ENCODE data around the gene TNK2.
A peak's percentile ranks its signal among the peaks of the same experiment; 100 is the strongest.

TNK2 gene

DNA sequence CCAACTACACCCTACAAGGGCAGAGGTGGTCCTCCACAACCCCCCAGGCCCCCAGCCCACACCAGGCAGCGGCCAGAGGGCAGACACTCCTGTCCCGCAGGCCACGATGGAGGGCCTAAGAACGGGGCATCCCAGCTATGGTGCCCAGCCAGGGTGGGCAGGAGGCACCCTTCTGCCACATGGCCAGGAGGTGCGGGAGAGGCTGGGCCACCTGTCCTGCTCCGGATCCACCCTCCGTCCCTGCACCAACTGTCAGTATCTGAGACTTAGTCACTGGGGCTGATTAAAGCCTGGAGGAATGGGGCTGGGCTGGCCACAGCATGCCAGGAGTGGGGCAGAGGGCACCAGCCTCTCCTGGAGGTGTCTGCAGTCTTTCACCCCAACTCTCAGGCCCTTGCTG is 37.9 kb downstream of the TNK2 start:
- DNase-seq: no peak
- TF ChIP-seq, protein P1, sequence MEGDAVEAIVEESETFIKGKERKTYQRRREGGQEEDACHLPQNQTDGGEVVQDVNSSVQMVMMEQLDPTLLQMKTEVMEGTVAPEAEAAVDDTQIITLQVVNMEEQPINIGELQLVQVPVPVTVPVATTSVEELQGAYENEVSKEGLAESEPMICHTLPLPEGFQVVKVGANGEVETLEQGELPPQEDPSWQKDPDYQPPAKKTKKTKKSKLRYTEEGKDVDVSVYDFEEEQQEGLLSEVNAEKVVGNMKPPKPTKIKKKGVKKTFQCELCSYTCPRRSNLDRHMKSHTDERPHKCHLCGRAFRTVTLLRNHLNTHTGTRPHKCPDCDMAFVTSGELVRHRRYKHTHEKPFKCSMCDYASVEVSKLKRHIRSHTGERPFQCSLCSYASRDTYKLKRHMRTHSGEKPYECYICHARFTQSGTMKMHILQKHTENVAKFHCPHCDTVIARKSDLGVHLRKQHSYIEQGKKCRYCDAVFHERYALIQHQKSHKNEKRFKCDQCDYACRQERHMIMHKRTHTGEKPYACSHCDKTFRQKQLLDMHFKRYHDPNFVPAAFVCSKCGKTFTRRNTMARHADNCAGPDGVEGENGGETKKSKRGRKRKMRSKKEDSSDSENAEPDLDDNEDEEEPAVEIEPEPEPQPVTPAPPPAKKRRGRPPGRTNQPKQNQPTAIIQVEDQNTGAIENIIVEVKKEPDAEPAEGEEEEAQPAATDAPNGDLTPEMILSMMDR (IDR thresholded peaks at IDR 0.05): no peak
- peaks cover 20% of the 10 kb centered on the region for H3K4me1 Mint-ChIP-seq
- H3K4me3 Mint-ChIP-seq: no peak overlapping the region
- H3K27ac Mint-ChIP-seq: no peak overlapping the region
- no peaks in the 10 kb centered on the region for H3K27me3 Mint-ChIP-seq (ENCODE audit: low read depth, poor library complexity)
- H3K9me3 Mint-ChIP-seq: no peaks in the 10 kb centered on the region
- peaks cover 6% of the 10 kb centered on the region for H3K36me3 Mint-ChIP-seq (ENCODE audit: low read depth)

DNA sequence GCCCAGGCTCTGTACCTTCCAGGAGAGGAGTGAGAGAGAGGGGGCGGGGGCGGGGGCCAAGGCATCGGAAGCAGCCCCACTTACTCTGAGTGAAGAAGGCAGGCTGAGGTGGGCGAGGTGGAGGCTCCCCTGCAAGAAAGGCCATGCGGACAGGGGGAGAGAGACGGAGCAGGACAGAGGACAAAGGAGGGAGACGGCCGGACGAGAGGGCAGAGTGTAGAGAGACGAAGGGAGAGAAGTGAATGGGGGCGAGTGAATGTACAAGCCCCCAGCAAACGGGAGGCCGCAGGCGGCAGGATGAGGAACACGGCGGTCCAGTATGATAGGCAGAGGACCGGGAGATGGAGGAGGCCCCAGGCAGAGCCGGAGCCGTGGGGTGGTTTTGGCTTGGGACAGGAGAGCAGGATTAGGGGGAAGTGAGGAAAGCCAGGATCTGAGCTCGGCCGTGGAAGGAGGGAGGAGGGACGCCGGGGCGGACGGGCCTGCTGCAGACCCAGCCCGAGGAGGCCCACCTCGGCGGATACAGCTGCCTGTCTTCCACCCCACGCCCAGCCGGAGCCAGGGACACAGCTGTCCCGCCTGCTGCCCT is 38.8 kb downstream of the TNK2 start:
- no peak for DNase-seq
- H3K27ac Mint-ChIP-seq: peak overlapping the region; percentile 82
- no peak overlapping the region for H3K4me3 Mint-ChIP-seq
- TF ChIP-seq, protein P1 (IDR thresholded peaks at IDR 0.05): no peak
- no peaks in the 10 kb centered on the region for H3K27me3 Mint-ChIP-seq (ENCODE audit: low read depth, poor library complexity)
- peaks cover 20% of the 10 kb centered on the region for H3K4me1 Mint-ChIP-seq
- H3K9me3 Mint-ChIP-seq: no peaks in the 10 kb centered on the region
- peaks cover 8% of the 10 kb centered on the region for H3K36me3 Mint-ChIP-seq (ENCODE audit: low read depth)

DNA sequence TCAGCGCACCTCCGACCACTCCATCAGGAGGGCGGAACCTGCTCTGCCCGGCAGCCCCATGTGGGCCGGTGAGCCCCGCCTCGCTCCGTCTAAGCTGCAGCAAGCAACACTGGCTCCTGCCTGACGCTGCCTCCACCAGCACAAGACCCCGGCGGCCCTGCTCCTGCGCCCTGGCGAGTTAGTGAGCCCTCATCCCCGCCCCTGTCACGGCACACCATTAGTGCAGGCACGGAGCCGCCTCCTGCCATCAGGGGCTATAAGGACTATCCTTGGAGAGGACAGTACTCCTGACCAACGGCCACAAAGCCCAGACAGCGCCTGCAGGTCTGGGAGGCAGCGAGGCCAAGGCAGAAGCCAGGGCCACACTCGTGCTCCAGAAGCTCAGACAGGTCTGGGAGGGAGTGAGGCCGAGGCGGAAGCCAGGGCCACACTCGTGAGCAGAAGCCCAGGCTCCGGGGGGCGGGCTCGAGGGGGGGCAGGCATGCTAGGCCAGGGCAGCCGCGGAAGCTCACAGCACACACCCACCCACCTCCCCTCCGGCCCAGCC is 39.4 kb downstream of the TNK2 start:
- H3K27ac Mint-ChIP-seq: peak overlapping the region; percentile 59
- TF ChIP-seq, protein P1 (IDR thresholded peaks at IDR 0.05): no peak
- no peaks in the 10 kb centered on the region for H3K9me3 Mint-ChIP-seq
- H3K36me3 Mint-ChIP-seq (ENCODE audit: low read depth): peaks cover 8% of the 10 kb centered on the region
- H3K27me3 Mint-ChIP-seq (ENCODE audit: low read depth, poor library complexity): no peaks in the 10 kb centered on the region
- peaks cover 20% of the 10 kb centered on the region for H3K4me1 Mint-ChIP-seq
- H3K4me3 Mint-ChIP-seq: no peak overlapping the region
- no peak for DNase-seq

DNA sequence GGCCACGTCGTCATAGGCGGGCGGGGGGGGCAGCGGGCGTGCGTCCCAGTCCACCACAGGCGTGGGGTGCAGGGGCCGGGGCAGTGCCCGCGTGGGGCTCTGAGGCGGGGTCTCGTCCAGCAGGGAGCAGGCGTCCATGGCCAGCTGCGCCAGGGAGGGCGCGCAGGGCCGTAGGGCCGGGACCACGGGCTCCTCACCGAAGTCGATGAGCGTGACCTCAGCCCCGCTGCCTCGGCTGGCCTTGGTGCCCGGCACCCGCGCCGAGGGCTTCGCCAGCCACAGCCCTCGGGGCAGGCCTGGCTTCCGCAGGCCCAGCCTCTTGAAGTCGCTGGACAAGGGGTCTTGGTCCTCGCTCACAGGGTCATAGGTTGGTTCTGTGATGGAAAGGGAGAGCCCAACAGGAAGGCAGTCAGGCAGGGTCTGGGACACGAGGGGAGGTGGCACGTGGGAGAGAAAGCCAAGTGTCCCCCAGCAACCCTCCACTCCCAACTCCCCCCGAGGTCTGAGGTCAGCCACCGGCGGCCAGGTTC is 40.0 kb downstream of the TNK2 start:
- Mint-ChIP-seq H3K36me3 (ENCODE audit: low read depth) (peaks cover 8% of the 10 kb centered on the region), H3K27me3 (ENCODE audit: low read depth, poor library complexity) (no peaks in the 10 kb centered on the region), H3K9me3 (no peaks in the 10 kb centered on the region), H3K4me3 (no peak overlapping the region), H3K27ac (no peak overlapping the region), H3K4me1 (peaks cover 20% of the 10 kb centered on the region)
- no peak for DNase-seq
- TF ChIP-seq, protein P1 (IDR thresholded peaks at IDR 0.05): no peak

DNA sequence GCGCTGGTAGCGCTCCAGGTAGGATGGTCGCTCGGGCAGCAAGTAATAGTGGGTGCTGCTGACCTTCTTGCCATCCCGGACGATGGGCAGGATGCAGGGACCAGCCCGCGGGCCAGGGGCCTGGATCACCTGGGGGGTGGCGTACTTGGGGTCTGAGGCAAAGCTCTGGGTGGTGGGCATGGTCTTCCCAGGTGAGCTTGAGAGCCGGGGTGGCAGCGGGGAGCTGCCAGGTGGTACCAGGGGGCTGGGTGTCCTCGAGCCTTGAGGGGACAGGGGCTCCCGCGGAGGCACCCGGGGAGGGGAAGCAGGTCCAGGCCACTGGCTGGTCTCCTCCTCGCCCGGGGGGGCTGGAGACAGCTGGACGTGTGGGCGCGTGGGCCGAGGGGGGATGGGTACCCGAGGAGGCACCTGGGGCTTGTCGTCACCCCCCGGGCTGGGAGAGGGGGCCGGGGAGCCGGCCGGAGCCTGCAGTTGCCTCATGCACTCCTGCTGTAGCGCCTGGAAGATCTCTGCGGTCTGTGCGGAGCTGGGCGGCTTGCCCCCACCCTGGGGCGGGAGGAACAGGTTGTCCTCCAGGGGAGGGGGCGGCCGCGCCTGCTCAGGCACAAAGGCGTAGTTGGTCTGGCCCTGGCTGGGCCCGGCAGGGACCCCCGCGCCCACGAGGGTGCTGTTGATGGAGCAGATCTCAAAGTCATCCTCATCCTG is 40.6 kb downstream of the TNK2 start:
- no peaks in the 10 kb centered on the region for H3K27me3 Mint-ChIP-seq (ENCODE audit: low read depth, poor library complexity)
- no peak overlapping the region for H3K27ac Mint-ChIP-seq
- H3K4me3 Mint-ChIP-seq: no peak overlapping the region
- no peak for DNase-seq
- TF ChIP-seq, protein P1 (IDR thresholded peaks at IDR 0.05): no peak
- H3K36me3 Mint-ChIP-seq (ENCODE audit: low read depth): peaks cover 8% of the 10 kb centered on the region
- H3K9me3 Mint-ChIP-seq: no peaks in the 10 kb centered on the region
- peaks cover 24% of the 10 kb centered on the region for H3K4me1 Mint-ChIP-seq
